ENCODE data around the gene GRIK5. TPM values are rescaled to one million over a fixed set of nuclear protein-coding genes. Genes with fewer than 3 reads are reported as not detected.

Gene GRIK5
- polyA plus RNA-seq, 3 donors: 19.0 to 33.6 (median 23.2) TPM

DNA sequence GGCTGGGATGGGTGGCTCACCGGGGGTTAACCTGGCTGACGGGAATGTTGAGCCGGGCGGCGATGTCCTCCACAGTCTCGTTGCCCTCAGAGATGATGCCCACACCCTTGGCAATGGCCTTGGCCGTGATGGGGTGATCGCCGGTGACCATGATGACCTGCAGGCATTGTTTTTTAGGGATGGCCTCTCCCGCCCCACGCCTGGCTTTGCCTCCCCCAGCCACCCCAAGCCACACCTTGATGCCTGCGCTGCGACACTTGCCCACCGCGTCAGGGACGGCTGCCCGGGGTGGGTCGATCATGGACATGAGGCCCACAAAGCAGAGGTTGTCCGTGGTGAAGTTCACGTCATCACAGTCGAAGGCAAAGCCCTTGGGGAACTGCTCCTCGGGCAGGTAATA is 92.1 kb downstream of the GRIK5 start:
- no peak for DNase-seq (ENCODE audit: extremely low read depth in 1 of 11, low read depth in 9 of 11, low spot score in 4 of 11)

- DNase-seq (ENCODE audit: extremely low read depth in 1 of 11, low read depth in 9 of 11, low spot score in 4 of 11): no peak
These were observed 95.4 kb downstream of the GRIK5 start for GRCh38 chr19:41974652-41975051.

- no peak for DNase-seq (ENCODE audit: extremely low read depth in 1 of 11, low read depth in 9 of 11, low spot score in 4 of 11)
These were observed 98.6 kb downstream of the GRIK5 start for GRCh38 chr19:41971363-41971762.

- DNase-seq (ENCODE audit: extremely low read depth in 1 of 11, low read depth in 9 of 11, low spot score in 4 of 11): no peak
These were observed 100.1 kb downstream of the GRIK5 start for GRCh38 chr19:41969772-41970458.

- no peak for DNase-seq (ENCODE audit: extremely low read depth in 1 of 11, low read depth in 9 of 11, low spot score in 4 of 11)
These were observed 101.0 kb downstream of the GRIK5 start for GRCh38 chr19:41968751-41969595.

DNA sequence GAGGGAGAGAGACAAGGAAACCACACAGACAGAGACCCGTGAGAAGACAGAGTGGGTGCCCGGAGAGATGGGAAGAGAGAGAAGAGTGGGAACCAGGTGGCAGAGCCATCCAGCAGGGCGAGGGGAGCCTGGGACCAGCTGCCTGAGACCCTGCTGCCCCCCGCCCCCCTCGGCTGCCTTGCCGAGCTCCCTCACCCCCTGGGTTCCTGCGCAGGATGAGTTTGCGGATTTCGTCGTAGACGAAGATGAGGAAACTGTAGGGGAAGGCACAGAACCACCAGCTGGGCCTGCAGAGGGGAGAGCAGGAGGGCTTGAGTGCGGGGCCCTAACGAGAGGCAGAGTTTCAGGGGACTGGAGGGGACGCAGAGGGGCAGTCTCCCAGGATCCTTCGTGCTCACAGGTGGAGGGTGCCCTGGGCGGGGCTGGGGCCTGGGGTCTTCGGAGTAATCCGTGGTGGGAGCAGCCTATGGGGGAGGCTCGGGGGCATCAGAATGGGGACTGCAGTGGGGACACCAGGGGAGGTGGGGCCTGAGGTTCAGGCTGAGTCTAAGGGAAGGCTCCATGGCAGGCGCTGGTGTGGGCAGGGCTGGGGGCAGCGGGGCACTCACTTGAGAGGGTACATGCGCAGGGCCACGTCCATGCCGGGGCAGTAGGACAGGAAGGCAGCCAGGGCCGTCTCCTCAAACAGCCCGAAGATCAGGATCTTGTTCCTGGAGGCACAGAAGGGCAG is 102.8 kb downstream of the GRIK5 start:
- DNase-seq (ENCODE audit: extremely low read depth in 1 of 11, low read depth in 9 of 11, low spot score in 4 of 11): no peak

DNA sequence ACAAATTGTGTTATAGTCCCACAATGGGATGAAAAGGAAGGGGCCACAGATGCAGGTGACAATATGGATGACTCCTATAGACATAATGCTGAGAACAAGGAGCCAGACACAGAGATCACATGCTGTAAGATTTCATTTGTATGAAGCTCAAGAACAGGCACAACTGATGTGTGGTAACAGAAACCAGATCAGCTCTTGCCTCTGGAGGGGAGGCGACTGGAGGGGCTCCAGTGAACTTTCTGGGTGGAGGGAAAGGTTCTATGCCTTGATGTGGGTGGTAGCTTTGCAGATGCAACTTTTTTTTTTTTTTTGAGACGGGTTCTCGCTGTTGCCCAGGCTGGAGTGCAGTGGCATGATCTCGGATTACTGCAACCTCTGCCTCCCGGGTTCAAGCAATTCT is 104.9 kb downstream of the GRIK5 start:
- DNase-seq (ENCODE audit: extremely low read depth in 1 of 11, low read depth in 9 of 11, low spot score in 4 of 11): no peak

- no peak for DNase-seq (ENCODE audit: extremely low read depth in 1 of 11, low read depth in 9 of 11, low spot score in 4 of 11)
These were observed 109.0 kb downstream of the GRIK5 start for GRCh38 chr19:41960973-41961372.

DNA sequence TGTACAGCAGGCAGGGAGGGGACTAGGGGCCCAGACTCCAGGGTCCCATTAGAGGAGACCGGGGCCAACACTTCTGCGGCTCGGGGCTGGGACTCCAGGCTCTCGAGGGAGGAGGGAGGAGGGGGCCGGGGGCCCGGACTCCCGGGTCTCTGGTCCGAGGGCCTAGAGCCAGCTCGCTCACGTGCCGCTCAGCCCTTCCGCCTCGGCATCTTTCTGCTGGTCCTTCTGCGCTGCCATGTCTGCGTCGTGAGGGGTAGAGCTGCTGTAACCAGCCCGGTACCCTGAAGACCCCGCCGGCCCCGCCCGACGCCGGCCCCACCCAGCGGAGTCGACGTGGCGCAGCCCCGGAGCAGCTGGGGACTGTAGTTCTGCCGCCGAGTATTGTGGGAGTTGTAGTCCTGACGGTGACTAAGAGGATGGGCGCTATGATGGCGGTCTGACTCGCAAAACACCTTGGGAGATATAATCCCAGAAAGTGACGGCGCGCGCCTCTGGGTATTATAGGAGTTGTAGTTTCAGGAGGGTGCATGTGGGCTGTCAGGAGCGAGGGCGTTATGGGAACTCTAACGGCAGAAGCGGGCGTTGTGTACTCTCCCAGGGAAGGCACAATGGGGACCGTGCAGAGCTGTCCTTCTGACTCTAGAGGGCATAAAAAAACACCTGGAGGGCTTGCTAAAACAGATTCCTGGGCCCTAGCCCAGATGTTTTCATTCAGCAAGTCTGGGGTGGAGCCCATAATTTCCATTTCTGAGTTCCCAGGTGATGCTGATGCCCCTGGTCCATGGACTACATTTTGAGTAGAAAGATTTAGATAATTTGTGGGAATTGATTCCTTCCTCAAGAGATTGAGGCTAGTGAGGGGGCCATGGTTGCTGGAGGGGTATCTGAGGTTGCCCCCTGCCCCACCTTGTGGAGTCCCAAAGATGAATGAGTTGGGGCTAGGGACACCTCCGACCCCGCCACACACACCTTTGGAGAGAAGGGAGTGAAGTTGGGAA is 110.7 kb downstream of the GRIK5 start, which contains the start of gene RABAC1:
RABAC1 (minus strand) TSS at position 266 of the 998 bp plus-strand sequence; CDS start at position 237, 29 bp downstream.
- peak in 10 of 11 donors; percentile 69 to 92 (median 88) for DNase-seq (ENCODE audit: extremely low read depth in 1 of 11, low read depth in 9 of 11, low spot score in 4 of 11)

DNA sequence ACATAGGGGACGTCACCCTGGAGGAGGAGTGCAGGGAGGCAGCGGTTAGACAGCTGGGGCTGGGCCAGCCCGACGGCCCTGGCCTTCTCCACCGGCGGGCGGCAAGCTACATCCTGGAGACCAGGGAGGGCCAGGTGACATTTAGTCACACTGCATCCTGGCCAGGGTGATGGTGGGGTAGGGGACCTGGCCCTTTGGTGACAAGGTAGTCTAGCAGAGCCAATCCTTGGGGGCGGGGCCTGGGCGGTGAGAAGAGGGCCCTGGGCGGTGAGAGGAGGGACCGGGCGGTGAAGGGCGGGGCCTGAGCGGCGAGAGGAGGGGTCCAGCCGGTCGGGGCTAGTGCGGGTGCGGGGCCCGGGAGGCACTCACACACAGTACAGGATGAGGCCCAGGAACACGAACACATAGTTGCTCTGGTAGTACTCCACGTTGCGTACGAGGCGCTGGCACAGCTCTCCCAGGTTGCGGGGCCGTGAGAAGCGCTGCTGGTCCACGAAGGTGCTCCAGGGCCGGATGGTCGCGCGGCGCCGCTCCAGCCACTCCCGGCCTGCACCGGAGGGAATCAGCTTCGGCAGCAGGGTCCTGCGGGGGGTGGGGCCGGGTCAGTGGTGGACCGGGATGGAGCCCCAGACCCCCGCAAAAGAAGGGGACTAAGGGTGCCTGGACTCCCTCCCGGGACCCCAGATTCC is 111.5 kb downstream of the GRIK5 start:
- peak in 8 of 11 donors; percentile 59 to 73 (median 68) for DNase-seq (ENCODE audit: extremely low read depth in 1 of 11, low read depth in 9 of 11, low spot score in 4 of 11)

- DNase-seq (ENCODE audit: extremely low read depth in 1 of 11, low read depth in 9 of 11, low spot score in 4 of 11): peak in 10 of 11 donors; percentile 54 to 87 (median 77)
These were observed 112.1 kb downstream of the GRIK5 start for GRCh38 chr19:41957838-41958366.

DNA sequence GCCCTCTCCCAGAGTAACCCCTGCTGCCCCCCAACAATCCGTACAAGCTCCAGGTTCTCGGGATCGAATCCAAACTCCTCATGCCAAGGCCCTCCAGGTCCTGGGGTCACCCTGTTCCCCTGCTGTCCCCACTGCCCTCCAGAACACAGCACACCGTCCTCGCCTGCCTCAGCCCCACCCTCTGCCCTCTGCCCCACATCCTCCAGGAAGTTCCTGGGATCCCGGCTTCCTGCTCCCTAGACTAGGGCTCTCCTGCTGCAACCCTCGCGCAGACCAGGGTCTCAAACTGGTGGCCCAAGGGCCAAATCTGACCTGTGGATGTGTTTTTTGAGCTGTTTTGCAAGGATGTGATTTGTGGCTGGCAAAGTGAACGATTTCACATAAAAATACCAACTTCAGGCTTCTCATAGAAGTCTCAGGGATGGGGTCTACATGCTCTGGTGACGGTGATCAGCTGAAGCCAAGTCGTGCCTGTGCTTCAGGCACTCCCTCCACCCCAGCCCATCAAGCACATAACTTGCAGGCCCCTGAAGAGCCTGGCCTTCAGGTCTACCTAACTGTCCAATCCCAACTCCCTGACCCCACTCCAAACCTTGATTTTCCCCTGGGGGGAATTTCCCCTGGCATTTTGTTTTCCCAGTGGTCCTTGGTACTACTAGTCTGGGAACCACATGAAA is 112.7 kb downstream of the GRIK5 start:
- no peak for DNase-seq (ENCODE audit: extremely low read depth in 1 of 11, low read depth in 9 of 11, low spot score in 4 of 11)

DNA sequence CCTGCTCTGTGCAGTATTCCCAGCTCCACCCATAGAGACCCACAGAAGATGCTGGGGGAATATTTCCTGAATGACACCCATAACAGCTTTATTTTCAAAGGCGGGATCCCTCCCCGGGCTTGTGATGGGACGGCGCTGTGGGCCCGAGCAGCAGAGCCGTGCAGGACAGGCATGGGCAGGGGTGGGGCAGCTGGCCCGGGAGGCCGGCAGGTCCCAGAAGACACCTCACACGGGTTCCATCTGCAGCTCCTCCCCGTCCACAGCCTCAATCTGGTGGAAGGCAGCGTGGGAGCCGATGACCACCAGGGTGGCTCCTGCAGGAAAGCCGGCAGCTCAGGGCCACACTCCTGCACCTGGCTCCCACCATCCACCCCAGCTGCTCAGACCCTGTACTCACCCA is 113.4 kb downstream of the GRIK5 start:
- DNase-seq (ENCODE audit: extremely low read depth in 1 of 11, low read depth in 9 of 11, low spot score in 4 of 11): no peak

GRCh38 chr19:41955521-41955920 is 114.5 kb downstream of the GRIK5 start:
- DNase-seq (ENCODE audit: extremely low read depth in 1 of 11, low read depth in 9 of 11, low spot score in 4 of 11): no peak

DNA sequence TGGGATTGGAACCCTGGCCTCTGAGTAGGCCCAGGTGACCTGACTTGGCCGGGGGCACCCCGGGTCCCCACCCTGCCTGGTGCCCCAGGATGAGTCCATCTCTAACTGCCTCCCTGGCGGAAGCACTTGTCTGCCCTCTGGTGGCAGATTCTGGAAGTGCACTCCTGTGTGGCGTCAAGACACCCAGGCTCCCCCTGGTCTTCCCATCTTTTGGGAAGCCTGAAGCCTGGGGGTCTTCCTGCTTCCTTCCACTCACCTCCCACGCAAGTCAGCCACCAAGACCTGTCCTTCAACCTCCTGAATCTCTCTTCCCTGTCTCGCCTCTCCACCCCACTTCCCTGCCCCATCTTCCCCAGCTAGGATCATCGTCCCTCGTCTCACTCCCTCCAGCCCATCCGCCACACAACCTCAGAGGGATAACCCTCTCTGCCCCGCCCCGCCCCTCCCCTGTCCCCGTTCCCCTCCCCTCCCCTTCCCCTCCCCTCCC is 118.3 kb downstream of the GRIK5 start:
- DNase-seq (ENCODE audit: extremely low read depth in 1 of 11, low read depth in 9 of 11, low spot score in 4 of 11): peak in 6 of 11 donors; percentile 52 to 57 (median 55)
